A549 (cell line): ENCODE measurements around the gene GNB1L. TPM values are rescaled to one million over a fixed set of nuclear protein-coding genes. Genes with fewer than 3 reads are reported as not detected.

Source experiments
- ATAC-seq, 2 experiments: fragments of 200-7000 bp in 1 of 2; fragments of >200 bp in 1 of 2; cut with Nextera tagmentation in 1 of 2; cut with Tn5 transposase in 1 of 2; 3 replicates each; pipeline versions ENCODE4 v1.8.0 to v1.9.1; 2018 to 2020; ENCODE audit warnings: mild to moderate bottlenecking in 1 of 2, moderate library complexity in 1 of 2
- CTCF ChIA-PET: fragments of 300-600 bp; sonication (Branson Sonifier 250); formaldehyde crosslinking; extraction: SDS; loops from one replicate; lab custom pipeline; 2021; ENCODE audit warnings: antibody characterized with exemption, inconsistent platforms; lab: Yijun Ruan, JAX
- POLR2A ChIA-PET: fragments of 350-600 bp; formaldehyde crosslinking; extraction: SDS; loops from one replicate; lab custom pipeline; 2021; ENCODE audit warnings: antibody characterized with exemption, inconsistent platforms; lab: Yijun Ruan, JAX
- DNase-seq, 2 experiments: peaks; one replicate each; pipeline versions ENCODE4 v3.0.0 to v3.0.0-alpha.2; 2011 to 2016; ENCODE audit warnings: low read depth in 1 of 2, low spot score in 1 of 2
- FAIRE-seq: peaks from 2 replicates; lab custom pipeline; 2011; peaks lifted over from hg19 to GRCh38; lab: Jason Lieb, UNC
- H3K27ac ChIP-seq, 2 experiments: fragments of >200 bp; sonication (Bioruptor Twin); formaldehyde crosslinking; 3 replicates each; pipeline ENCODE4 v1.5.1; 2016 to 2017
- H3K4me1 ChIP-seq: fragments of >200 bp; sonication (Bioruptor Twin); formaldehyde crosslinking; 3 replicates; pipeline ENCODE4 v1.6.1; 2016
- H3K4me2 ChIP-seq: fragments of >200 bp; sonication (Bioruptor Twin); formaldehyde crosslinking; 3 replicates; pipeline ENCODE4 v1.6.1; 2016
- H3K4me3 ChIP-seq: fragments of >200 bp; sonication (Bioruptor Twin); formaldehyde crosslinking; 3 replicates; pipeline ENCODE4 v1.5.1; 2016
- H3K9me3 ChIP-seq: fragments of >200 bp; sonication (Bioruptor Twin); formaldehyde crosslinking; 3 replicates; pipeline ENCODE4 v1.6.1; 2016
- CBX2 ChIP-seq: fragments of 200-600 bp; sonication (generic); IDR thresholded peaks from 2 replicates; pipeline ENCODE4 v1.6.1; 2016; ENCODE audit warnings: low read depth, mild to moderate bottlenecking, borderline replicate concordance
- CHD2 ChIP-seq: fragments of 150-350 bp; IDR thresholded peaks from 2 replicates; pipeline ENCODE4 v1.6.1; 2014; ENCODE audit warnings: low read length; ENCODE audit not compliant: partially characterized antibody
- CHD4 ChIP-seq: fragments of 200-600 bp; sonication (generic); IDR thresholded peaks from 2 replicates; pipeline ENCODE4 v1.6.1; 2016; ENCODE audit warnings: antibody characterized with exemption, mild to moderate bottlenecking, borderline replicate concordance
- ESRRA ChIP-seq: fragments of 150-350 bp; IDR thresholded peaks from 2 replicates; pipeline ENCODE4 v1.6.1; 2014; ENCODE audit warnings: mild to moderate bottlenecking, low read length, borderline replicate concordance
- FOSB ChIP-seq: fragments of 250-450 bp; sonication (Bioruptor Pico); IDR thresholded peaks from 2 replicates; pipeline ENCODE4 v1.5.0; 2020; ENCODE audit warnings: mild to moderate bottlenecking, moderate library complexity
- FOSL2 ChIP-seq, 2 experiments: fragments of 450-650 bp in 1 of 2; fragments of >200 bp in 1 of 2; sonication (Bioruptor Twin) in 1 of 2; formaldehyde crosslinking; IDR thresholded peaks; 2 replicates each; pipeline versions ENCODE4 v1.5.0 to v1.6.1; 2016 to 2020; ENCODE audit warnings: mild to moderate bottlenecking in 1 of 2, moderate library complexity in 1 of 2
- FOXS1 ChIP-seq: fragments of 250-450 bp; sonication (Bioruptor Pico); IDR thresholded peaks from 2 replicates; pipeline ENCODE4 v1.5.0; 2020; ENCODE audit warnings: mild to moderate bottlenecking, moderate library complexity
- HEYL ChIP-seq: fragments of 250-450 bp; sonication (Bioruptor Pico); IDR thresholded peaks from 2 replicates; pipeline ENCODE4 v1.8.0; 2021; ENCODE audit warnings: mild to moderate bottlenecking, moderate library complexity
- HOXA7 ChIP-seq: fragments of 250-450 bp; sonication (Bioruptor Pico); IDR thresholded peaks from 2 replicates; pipeline ENCODE4 v1.5.0; 2020; ENCODE audit warnings: mild to moderate bottlenecking, moderate library complexity
- MAFK ChIP-seq: fragments of 450-650 bp; IDR thresholded peaks from 2 replicates; pipeline ENCODE4 v1.6.1; 2014; ENCODE audit not compliant: partially characterized antibody
- MYC ChIP-seq: IDR thresholded peaks from 2 replicates; pipeline ENCODE4 v1.6.1; 2012; ENCODE audit warnings: mild to moderate bottlenecking, inconsistent platforms, low read length, improper control_type of control experiment, borderline replicate concordance
- RAD21 ChIP-seq, 2 experiments: fragments of >200 bp in 1 of 2; sonication (Bioruptor Twin) in 1 of 2; formaldehyde crosslinking in 1 of 2; IDR thresholded peaks in 1 of 2; conservative IDR thresholded peaks in 1 of 2; 2 replicates in 1 of 2; 3 replicates in 1 of 2; pipeline ENCODE4 v1.6.1; 2012 to 2018; ENCODE audit warnings: inconsistent platforms in 1 of 2
- RCOR1 ChIP-seq: fragments of 150-350 bp; IDR thresholded peaks from 2 replicates; pipeline ENCODE4 v1.6.1; 2014; ENCODE audit warnings: antibody characterized with exemption, low read length, low read depth
- RNF2 ChIP-seq: fragments of 200-600 bp; sonication (generic); IDR thresholded peaks from 2 replicates; pipeline ENCODE4 v1.6.1; 2016; ENCODE audit warnings: low read depth, mild to moderate bottlenecking, antibody characterized with exemption, moderate library complexity, borderline replicate concordance
- TP53 ChIP-seq: fragments of 250-450 bp; sonication (Bioruptor Pico); IDR thresholded peaks from 2 replicates; pipeline ENCODE4 v1.5.0; 2021; ENCODE audit warnings: mild to moderate bottlenecking, moderate library complexity
- ZC3H11A ChIP-seq: fragments of 450-650 bp; IDR thresholded peaks from 2 replicates; pipeline ENCODE4 v1.6.1; 2014; ENCODE audit warnings: antibody characterized with exemption, mild to moderate bottlenecking
- ZFP36 ChIP-seq: fragments of 450-650 bp; IDR thresholded peaks from 2 replicates; pipeline ENCODE4 v1.6.1; 2014; ENCODE audit warnings: borderline replicate concordance; ENCODE audit not compliant: partially characterized antibody
- ZNF302 ChIP-seq: fragments of 250-450 bp; sonication (Bioruptor Pico); IDR thresholded peaks from 2 replicates; pipeline ENCODE4 v1.9.0; 2021; ENCODE audit warnings: inconsistent platforms, mild to moderate bottlenecking, moderate library complexity
- WGBS: methylation state at CpG from one replicate; pipeline ENCODE4 v1.1.6; 2017; ENCODE audit errors: missing lambda C conversion rate; 5-methylcytosine and 5-hydroxymethylcytosine counted together
- polyA plus RNA-seq, 4 experiments: library from polyadenylated mRNA; depleted of rRNA in 3 of 4; stranded (reverse); fragments of >200 nt; fragmentation: RNase III in 1 of 4; extraction: RNeasy Plus Mini Kit Qiagen cat#74134 plus additional on column Dnase treatment in 1 of 4; gene quantifications; 2 replicates in 3 of 4; 3 replicates in 1 of 4; pipeline ENCODE4 v1.2.3, GENCODE V29; 2011 to 2017
- TF ChIP-seq, protein P1 (sequence below): fragments of 450-650 bp; IDR thresholded peaks from 2 replicates; pipeline ENCODE4 v1.6.1; 2014; ENCODE audit warnings: antibody characterized with exemption
- TF ChIP-seq, protein P2 (sequence below): fragments of >200 bp; sonication (Bioruptor Twin); formaldehyde crosslinking; IDR thresholded peaks from 3 replicates; pipeline ENCODE4 v1.6.1; 2016

GNB1L gene
- polyA plus RNA-seq, 2 of the 4 experiments (the other 2 are of a cell fraction), result 1.8 to 10.3 TPM

DNA sequence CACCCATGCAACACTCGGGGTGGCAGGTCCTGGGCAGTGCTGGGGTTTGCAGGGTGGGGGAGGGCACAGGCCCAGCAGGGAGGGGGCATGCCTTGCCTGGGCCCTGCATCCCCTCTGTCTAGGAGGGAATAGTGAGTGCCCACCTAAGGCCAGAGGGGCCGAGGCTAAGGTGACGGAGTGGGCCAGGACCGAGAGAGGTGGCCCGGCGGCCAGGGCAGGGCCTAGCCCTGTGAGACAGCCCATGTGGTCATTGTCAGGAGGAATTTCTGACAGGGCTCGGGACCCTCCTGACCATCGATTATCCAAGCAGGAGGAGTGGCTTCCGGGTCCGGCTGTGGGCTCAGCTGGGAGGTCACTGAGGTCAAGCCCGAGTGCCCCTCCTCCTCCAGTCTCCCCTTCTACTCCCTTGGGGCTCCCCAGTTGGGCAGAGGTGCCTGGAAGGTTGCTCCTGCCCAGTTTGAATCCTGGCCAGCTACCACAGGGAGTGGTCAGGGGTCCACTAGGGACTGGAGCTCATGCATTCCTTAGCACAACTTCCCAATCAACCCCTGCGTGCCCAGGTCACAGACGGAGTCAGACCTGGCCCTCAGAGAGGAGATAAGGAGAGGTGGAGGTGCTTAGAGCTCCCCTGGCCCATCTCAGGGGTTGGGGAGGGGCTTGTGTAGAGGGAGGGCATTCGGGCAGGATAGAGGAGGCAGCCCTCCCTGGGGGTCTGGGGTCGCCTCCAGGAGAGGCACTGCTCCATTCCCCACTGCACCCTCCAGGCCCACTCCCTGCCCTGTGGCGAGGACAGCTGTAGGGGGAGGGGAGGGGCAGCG, 116.6 kb downstream of the GNB1L start:
- ATAC-seq (no peak), FAIRE-seq (no peak), DNase-seq (no peak)
- POLR2A ChIA-PET, result no interaction called here
- Histone ChIP-seq H3K4me2 (no peak overlapping the region), H3K27ac (no peak overlapping the region), H3K9me3 (no peaks in the 10 kb centered on the region), H3K4me3 (no peak overlapping the region), H3K4me1 (no peaks in the 10 kb centered on the region)
- CTCF ChIA-PET, result interaction anchor here (1.8 to 11.1 kb wide), 2 partner anchors 7 to 173 kb away, joined by 6 to 86 read pairs; no protein-coding TSS in a partner anchor
- WGBS, result 82% methylated on average over 10 of the region's 17 CpGs
- TF ChIP-seq HEYL (CRISPR knock-in tag), result no peak
- TF ChIP-seq, protein P1, sequence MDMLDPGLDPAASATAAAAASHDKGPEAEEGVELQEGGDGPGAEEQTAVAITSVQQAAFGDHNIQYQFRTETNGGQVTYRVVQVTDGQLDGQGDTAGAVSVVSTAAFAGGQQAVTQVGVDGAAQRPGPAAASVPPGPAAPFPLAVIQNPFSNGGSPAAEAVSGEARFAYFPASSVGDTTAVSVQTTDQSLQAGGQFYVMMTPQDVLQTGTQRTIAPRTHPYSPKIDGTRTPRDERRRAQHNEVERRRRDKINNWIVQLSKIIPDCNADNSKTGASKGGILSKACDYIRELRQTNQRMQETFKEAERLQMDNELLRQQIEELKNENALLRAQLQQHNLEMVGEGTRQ, result no peak
- TF ChIP-seq, protein P2, sequence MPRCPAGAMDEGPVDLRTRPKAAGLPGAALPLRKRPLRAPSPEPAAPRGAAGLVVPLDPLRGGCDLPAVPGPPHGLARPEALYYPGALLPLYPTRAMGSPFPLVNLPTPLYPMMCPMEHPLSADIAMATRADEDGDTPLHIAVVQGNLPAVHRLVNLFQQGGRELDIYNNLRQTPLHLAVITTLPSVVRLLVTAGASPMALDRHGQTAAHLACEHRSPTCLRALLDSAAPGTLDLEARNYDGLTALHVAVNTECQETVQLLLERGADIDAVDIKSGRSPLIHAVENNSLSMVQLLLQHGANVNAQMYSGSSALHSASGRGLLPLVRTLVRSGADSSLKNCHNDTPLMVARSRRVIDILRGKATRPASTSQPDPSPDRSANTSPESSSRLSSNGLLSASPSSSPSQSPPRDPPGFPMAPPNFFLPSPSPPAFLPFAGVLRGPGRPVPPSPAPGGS, result no peak
- no peak for TF ChIP-seq ESRRA
- no peak for TF ChIP-seq FOSB (CRISPR knock-in tag)
- no peak for TF ChIP-seq TP53 (CRISPR knock-in tag)
- TF ChIP-seq MAFK, result no peak
- no peak for TF ChIP-seq ZFP36
- TF ChIP-seq ZNF302 (CRISPR knock-in tag), result no peak
- TF ChIP-seq CBX2, result no peak
- no peak for TF ChIP-seq ZC3H11A
- TF ChIP-seq MYC, result no peak
- TF ChIP-seq FOSL2 (IDR thresholded peaks at IDR 0.05), result no peak
- TF ChIP-seq FOSL2 (CRISPR knock-in tag; IDR thresholded peaks at IDR 0.05), result no peak
- TF ChIP-seq RNF2, result no peak
- TF ChIP-seq CHD4, result no peak
- no peak for TF ChIP-seq RAD21 (conservative IDR thresholded peaks at IDR 0.05 in 1 of 2, IDR thresholded peaks at IDR 0.05 in 1 of 2)
- TF ChIP-seq HOXA7 (CRISPR knock-in tag), result no peak
- TF ChIP-seq FOXS1 (CRISPR knock-in tag), result no peak
- TF ChIP-seq RCOR1, result no peak
- TF ChIP-seq, all 56 proteins: peak for 0

DNA sequence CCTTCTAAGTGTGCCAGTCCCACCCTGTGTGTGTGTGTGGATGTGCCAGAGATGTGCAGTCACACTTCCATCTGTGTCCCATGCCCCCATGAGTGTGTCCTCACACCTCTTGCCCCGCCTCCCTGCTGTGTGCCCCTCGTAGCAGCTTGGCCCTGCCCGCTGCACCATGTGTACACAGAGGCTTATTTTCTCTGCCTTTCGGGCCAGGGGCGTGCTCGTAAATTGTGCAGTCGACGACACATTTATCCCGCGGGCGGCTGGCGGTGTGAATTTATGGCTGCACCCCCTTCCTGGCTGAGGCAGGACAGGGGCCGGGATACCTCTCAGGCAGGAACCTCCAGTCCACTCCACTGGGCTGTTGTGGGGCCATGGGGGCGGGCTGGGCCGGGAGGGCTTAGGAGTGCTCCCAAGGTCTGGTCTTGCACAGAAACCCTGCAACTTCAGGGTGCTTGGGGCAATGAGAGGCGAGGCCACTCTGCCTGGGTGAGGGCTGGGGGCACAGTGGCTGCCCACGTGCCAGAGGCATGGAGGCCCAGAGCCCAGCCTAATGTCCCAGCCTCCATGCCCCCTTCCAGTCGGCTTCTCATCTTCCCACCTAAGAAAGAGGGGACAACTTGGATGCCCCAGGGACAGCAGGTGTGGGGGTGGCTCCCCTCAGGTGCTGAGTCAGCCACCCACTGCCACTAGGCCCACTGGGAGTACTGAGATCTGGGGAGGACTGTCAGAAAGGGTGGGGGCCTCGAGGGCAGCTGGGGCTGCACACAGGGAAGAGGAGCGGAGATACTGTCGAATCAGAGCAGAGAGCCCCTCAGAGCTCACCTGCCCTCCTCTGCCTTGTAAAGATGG, 118.8 kb downstream of the GNB1L start:
- Histone ChIP-seq H3K9me3 (no peaks in the 10 kb centered on the region), H3K4me2 (no peak overlapping the region)
- no peak for FAIRE-seq
- 73% methylated on average over 8 of the region's 21 CpGs for WGBS
- POLR2A ChIA-PET, result no interaction called here
- TF ChIP-seq HOXA7 (CRISPR knock-in tag), result no peak
- no peak for TF ChIP-seq CHD2
- TF ChIP-seq, all 56 proteins: peak for 0
- CTCF ChIA-PET, result interaction anchor here (8.4 kb wide), 1 partner anchor 179 kb away, joined by 215 read pairs; no protein-coding TSS in a partner anchor
- Histone ChIP-seq H3K4me3 (no peak overlapping the region), H3K4me1 (no peaks in the 10 kb centered on the region), H3K27ac (no peak overlapping the region)
- DNase-seq (no peak), ATAC-seq (no peak)
